OCI-M1 (cell line): Measurements from ENCODE around the gene TPK1.

Experiments used
- DNase-seq: peaks from one replicate; lab custom pipeline; 2025; lab: John Stamatoyannopoulos, UW

TPK1 gene

GRCh38 chr7:144723301-144723700 is 112.6 kb downstream of the TPK1 start:
- no peak for DNase-seq

GRCh38 chr7:144720710-144721109 is 115.1 kb downstream of the TPK1 start:
- DNase-seq = no peak

GRCh38 chr7:144720149-144720548 is 115.7 kb downstream of the TPK1 start:
- DNase-seq = no peak

- DNase-seq = no peak
These were observed 118.1 kb downstream of the TPK1 start for GRCh38 chr7:144717720-144718119.

- DNase-seq = no peak
These were observed 122.0 kb downstream of the TPK1 start for GRCh38 chr7:144713850-144714249.

- no peak for DNase-seq
These were observed 125.1 kb downstream of the TPK1 start for GRCh38 chr7:144710791-144711190.

- no peak for DNase-seq
These were observed 126.8 kb downstream of the TPK1 start for GRCh38 chr7:144709066-144709465.

- DNase-seq = no peak
These were observed 144.6 kb downstream of the TPK1 start for GRCh38 chr7:144691240-144691639.

GRCh38 chr7:144682581-144683280 is 153.1 kb downstream of the TPK1 start:
- no peak for DNase-seq

GRCh38 chr7:144676492-144676891 is 159.4 kb downstream of the TPK1 start:
- no peak for DNase-seq

GRCh38 chr7:144674550-144674949 is 161.3 kb downstream of the TPK1 start:
- DNase-seq = no peak

GRCh38 chr7:144672869-144673268 is 163.0 kb downstream of the TPK1 start:
- no peak for DNase-seq

- no peak for DNase-seq
These were observed 164.4 kb downstream of the TPK1 start for GRCh38 chr7:144671429-144671828.

- DNase-seq = peak; percentile 5
These were observed 165.6 kb downstream of the TPK1 start for GRCh38 chr7:144670218-144670617.

GRCh38 chr7:144668503-144668902 is 167.3 kb downstream of the TPK1 start:
- no peak for DNase-seq

GRCh38 chr7:144665689-144666381 is 170.0 kb downstream of the TPK1 start:
- DNase-seq = no peak

GRCh38 chr7:144659211-144659610 is 176.6 kb downstream of the TPK1 start:
- DNase-seq = no peak

GRCh38 chr7:144656965-144657517 is 178.8 kb downstream of the TPK1 start:
- peak; percentile 4 for DNase-seq

- no peak for DNase-seq
These were observed 182.4 kb downstream of the TPK1 start for GRCh38 chr7:144653449-144653848.

- no peak for DNase-seq
These were observed 185.4 kb downstream of the TPK1 start for GRCh38 chr7:144650439-144650838.

GRCh38 chr7:144649120-144649519 is 186.7 kb downstream of the TPK1 start:
- DNase-seq = no peak

- DNase-seq = no peak
These were observed 194.3 kb downstream of the TPK1 start for GRCh38 chr7:144641389-144642044.

- DNase-seq = no peak
These were observed 203.1 kb downstream of the TPK1 start for GRCh38 chr7:144632724-144633123.
